Muscle layer of colon (tissue), 2 donors: ENCODE data around the gene CEP104.
A peak's percentile ranks its signal among the peaks of the same experiment; 100 is the strongest.

ENCODE experiments used
- H3K27ac ChIP-seq: one replicate; pipeline ENCODE4 v1.7.0; 2013; ENCODE audit warnings: low read depth, mild to moderate bottlenecking, low read length, moderate library complexity
- H3K27me3 ChIP-seq, 2 donors: one replicate each; pipeline ENCODE4 v1.7.0; 2013; ENCODE audit warnings: low read length in 2 of 2, mild to moderate bottlenecking in 2 of 2; ENCODE audit not compliant: insufficient read depth in 2 of 2, control insufficient read depth in 1 of 2
- H3K36me3 ChIP-seq: one replicate; pipeline ENCODE4 v1.7.0; 2013; ENCODE audit warnings: mild to moderate bottlenecking, low read length; ENCODE audit not compliant: insufficient read depth
- H3K4me1 ChIP-seq: one replicate; pipeline ENCODE4 v1.7.0; 2013; ENCODE audit warnings: mild to moderate bottlenecking, low read length; ENCODE audit not compliant: insufficient read depth
- H3K4me3 ChIP-seq, 2 donors: one replicate each; pipeline ENCODE4 v1.7.0; 2013; ENCODE audit warnings: low read length in 2 of 2, low read depth in 1 of 2, mild to moderate bottlenecking in 1 of 2, moderate library complexity in 1 of 2
- H3K9ac ChIP-seq: one replicate; pipeline ENCODE4 v1.7.0; 2013; ENCODE audit warnings: low read length
- H3K9me3 ChIP-seq: one replicate; pipeline ENCODE4 v1.7.0; 2013; ENCODE audit warnings: mild to moderate bottlenecking, low read length
- donor health status: abdominal sarcoma.
- donor health status: Adenocarcinoma of cecum.

CEP104 gene

GRCh38 chr1:3772027-3772714 lies 84.8 kb downstream of the CEP104 start:
- peaks cover 23% of the 10 kb centered on the region for H3K4me1 ChIP-seq
- H3K36me3 ChIP-seq = no peaks in the 10 kb centered on the region
- no peaks in the 10 kb centered on the region for H3K27me3 ChIP-seq
- H3K9ac ChIP-seq = peak overlapping the region; percentile 10
- peak overlapping the region; percentile 63 for H3K27ac ChIP-seq
- H3K4me3 ChIP-seq = peak overlapping the region; percentile 53 to 80
- no peaks in the 10 kb centered on the region for H3K9me3 ChIP-seq

GRCh38 chr1:3771108-3772026 lies 85.6 kb downstream of the CEP104 start:
- Histone ChIP-seq H3K4me3 (peak overlapping the region; percentile 53 to 80), H3K4me1 (peaks cover 23% of the 10 kb centered on the region), H3K27ac (no peak overlapping the region), H3K9me3 (no peaks in the 10 kb centered on the region), H3K9ac (peak overlapping the region; percentile 10), H3K36me3 (no peaks in the 10 kb centered on the region), H3K27me3 (no peaks in the 10 kb centered on the region)

- Histone ChIP-seq H3K9ac (no peak overlapping the region), H3K9me3 (no peaks in the 10 kb centered on the region), H3K4me3 (no peak overlapping the region), H3K27me3 (no peaks in the 10 kb centered on the region), H3K4me1 (peaks cover 20% of the 10 kb centered on the region), H3K36me3 (no peaks in the 10 kb centered on the region), H3K27ac (no peak overlapping the region)
Measured at GRCh38 chr1:3770047-3770765, 86.8 kb downstream of the CEP104 start.

- no peak overlapping the region for H3K4me3 ChIP-seq
- H3K27ac ChIP-seq = no peak overlapping the region
- H3K9ac ChIP-seq = no peak overlapping the region
- H3K36me3 ChIP-seq = no peaks in the 10 kb centered on the region
- H3K4me1 ChIP-seq = peaks cover 17% of the 10 kb centered on the region
- H3K9me3 ChIP-seq = no peaks in the 10 kb centered on the region
- H3K27me3 ChIP-seq = no peaks in the 10 kb centered on the region
Measured at GRCh38 chr1:3768811-3769390, 88.1 kb downstream of the CEP104 start.

GRCh38 chr1:3767328-3767925 lies 89.6 kb downstream of the CEP104 start:
- H3K9me3 ChIP-seq = no peaks in the 10 kb centered on the region
- no peak overlapping the region for H3K4me3 ChIP-seq
- H3K27ac ChIP-seq = no peak overlapping the region
- no peaks in the 10 kb centered on the region for H3K36me3 ChIP-seq
- H3K4me1 ChIP-seq = peaks cover 10% of the 10 kb centered on the region
- peaks cover 0 to 6% of the 10 kb centered on the region in 2 donors for H3K27me3 ChIP-seq
- H3K9ac ChIP-seq = no peak overlapping the region

- Histone ChIP-seq H3K9ac (no peak overlapping the region), H3K27me3 (peaks cover 0 to 23% of the 10 kb centered on the region in 2 donors), H3K27ac (no peak overlapping the region), H3K36me3 (no peaks in the 10 kb centered on the region), H3K4me3 (no peak overlapping the region), H3K4me1 (no peaks in the 10 kb centered on the region), H3K9me3 (no peaks in the 10 kb centered on the region)
Measured at GRCh38 chr1:3763351-3764125, 93.5 kb downstream of the CEP104 start.

GRCh38 chr1:3762873-3763228 lies 94.2 kb downstream of the CEP104 start:
- Histone ChIP-seq H3K9ac (no peak overlapping the region), H3K4me1 (no peaks in the 10 kb centered on the region), H3K27me3 (peaks cover 0 to 23% of the 10 kb centered on the region in 2 donors), H3K9me3 (no peaks in the 10 kb centered on the region), H3K36me3 (no peaks in the 10 kb centered on the region), H3K4me3 (no peak overlapping the region), H3K27ac (no peak overlapping the region)

GRCh38 chr1:3762151-3762872 lies 94.7 kb downstream of the CEP104 start:
- Histone ChIP-seq H3K9me3 (no peaks in the 10 kb centered on the region), H3K4me1 (no peaks in the 10 kb centered on the region), H3K36me3 (no peaks in the 10 kb centered on the region), H3K27me3 (peaks cover 0 to 23% of the 10 kb centered on the region in 2 donors), H3K9ac (no peak overlapping the region), H3K27ac (no peak overlapping the region), H3K4me3 (no peak overlapping the region)
